ENCODE measurements around the gene STK11.

Gene STK11, protein sequence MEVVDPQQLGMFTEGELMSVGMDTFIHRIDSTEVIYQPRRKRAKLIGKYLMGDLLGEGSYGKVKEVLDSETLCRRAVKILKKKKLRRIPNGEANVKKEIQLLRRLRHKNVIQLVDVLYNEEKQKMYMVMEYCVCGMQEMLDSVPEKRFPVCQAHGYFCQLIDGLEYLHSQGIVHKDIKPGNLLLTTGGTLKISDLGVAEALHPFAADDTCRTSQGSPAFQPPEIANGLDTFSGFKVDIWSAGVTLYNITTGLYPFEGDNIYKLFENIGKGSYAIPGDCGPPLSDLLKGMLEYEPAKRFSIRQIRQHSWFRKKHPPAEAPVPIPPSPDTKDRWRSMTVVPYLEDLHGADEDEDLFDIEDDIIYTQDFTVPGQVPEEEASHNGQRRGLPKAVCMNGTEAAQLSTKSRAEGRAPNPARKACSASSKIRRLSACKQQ

GRCh38 chr19:1205114-1206099 is at the start of gene STK11:
Gene STK11, plus strand, starts transcription at chr19:1205778. Its CDS starts 1,136 bp downstream, at chr19:1206914.
- DNase-seq (ENCODE audit: low read depth in 2 of 2) = peak; percentile 99 to 100

GRCh38 chr19:1156305-1156801 is 49.2 kb upstream of the STK11 start:
- no peak for DNase-seq (ENCODE audit: low read depth in 2 of 2)

- DNase-seq (ENCODE audit: low read depth in 2 of 2) = no peak
Measured at GRCh38 chr19:1156830-1157615, 48.6 kb upstream of the STK11 start.

GRCh38 chr19:1157931-1158884 is 47.4 kb upstream of the STK11 start:
- DNase-seq (ENCODE audit: low read depth in 2 of 2) = no peak

DNA sequence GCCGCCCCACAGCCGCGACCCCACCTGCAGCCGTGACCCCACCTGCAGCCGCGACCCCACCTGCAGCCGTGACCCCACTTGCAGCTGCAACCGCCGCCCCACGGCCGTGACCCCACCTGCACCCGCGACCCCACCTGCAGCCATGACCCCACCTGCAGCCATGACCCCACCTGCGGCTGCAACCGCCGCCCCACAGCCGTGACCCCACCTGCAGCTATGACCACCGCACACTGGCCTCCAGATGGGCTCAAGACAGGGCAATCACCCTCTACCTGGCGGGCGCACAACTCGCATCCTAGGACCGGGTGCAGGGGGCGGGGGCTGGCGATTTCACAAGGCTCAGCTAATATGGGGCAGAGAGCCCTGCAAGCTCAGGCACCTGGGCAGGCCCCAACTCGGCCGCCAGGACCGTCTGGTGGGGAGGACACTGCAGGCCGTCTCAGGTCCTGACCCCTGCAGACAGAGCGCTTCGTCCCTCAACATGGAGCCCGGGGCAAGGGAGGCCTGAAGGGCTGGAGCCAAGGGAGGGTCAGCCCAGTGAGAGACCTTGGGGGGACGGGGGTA is 46.6 kb upstream of the STK11 start:
- DNase-seq (ENCODE audit: low read depth in 2 of 2) = no peak

- DNase-seq (ENCODE audit: low read depth in 2 of 2) = no peak
Measured at GRCh38 chr19:1159864-1160595, 45.5 kb upstream of the STK11 start.

- no peak for DNase-seq (ENCODE audit: low read depth in 2 of 2)
Measured at GRCh38 chr19:1161716-1162115, 43.9 kb upstream of the STK11 start.

- DNase-seq (ENCODE audit: low read depth in 2 of 2) = no peak
Measured at GRCh38 chr19:1162404-1163282, 42.9 kb upstream of the STK11 start.

GRCh38 chr19:1163283-1163933 is 42.2 kb upstream of the STK11 start:
- DNase-seq (ENCODE audit: low read depth in 2 of 2) = no peak

- DNase-seq (ENCODE audit: low read depth in 2 of 2) = no peak
Measured at GRCh38 chr19:1163934-1164683, 41.5 kb upstream of the STK11 start.

DNA sequence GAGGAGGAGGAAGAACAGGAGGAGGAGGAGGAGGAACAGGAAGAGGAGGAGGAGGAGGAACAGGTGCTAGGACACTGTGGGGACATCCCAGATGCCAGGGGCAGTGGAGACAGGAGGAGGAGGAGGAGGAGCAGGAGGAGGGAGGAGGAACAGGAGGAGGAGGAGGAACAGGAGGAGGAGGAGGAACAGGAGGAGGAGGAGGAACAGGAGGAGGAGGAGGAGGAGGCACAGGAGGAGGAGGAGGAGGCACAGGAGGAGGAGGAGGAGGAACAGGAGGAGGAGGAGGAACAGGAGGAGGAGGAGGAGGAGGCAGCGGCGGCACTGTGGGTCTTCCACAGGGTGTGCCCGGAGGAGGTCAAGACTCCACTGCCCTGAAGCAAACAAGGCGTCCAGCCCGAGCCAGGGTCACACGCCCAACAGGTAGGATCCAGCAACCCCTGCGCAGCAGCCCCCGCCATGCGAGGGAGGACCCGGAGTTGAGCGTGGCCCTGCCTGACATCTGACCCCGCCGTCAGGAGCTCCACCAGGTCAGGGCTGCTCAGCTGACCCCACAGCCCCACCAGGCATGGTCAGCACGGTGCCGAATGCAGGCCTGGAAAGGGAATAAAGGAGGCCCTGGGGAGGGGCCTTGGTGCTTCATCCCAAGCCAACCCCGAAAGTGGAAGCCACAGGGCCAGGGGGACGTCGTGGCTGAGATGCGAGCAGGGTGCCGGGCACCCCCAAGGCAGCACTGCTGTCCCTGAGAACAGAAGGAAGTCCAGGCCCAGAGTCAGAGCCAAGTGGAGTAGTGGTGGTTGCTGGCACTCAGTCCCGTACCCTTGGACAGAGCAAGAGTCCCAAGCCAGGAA is 40.7 kb upstream of the STK11 start:
- no peak for DNase-seq (ENCODE audit: low read depth in 2 of 2)

DNA sequence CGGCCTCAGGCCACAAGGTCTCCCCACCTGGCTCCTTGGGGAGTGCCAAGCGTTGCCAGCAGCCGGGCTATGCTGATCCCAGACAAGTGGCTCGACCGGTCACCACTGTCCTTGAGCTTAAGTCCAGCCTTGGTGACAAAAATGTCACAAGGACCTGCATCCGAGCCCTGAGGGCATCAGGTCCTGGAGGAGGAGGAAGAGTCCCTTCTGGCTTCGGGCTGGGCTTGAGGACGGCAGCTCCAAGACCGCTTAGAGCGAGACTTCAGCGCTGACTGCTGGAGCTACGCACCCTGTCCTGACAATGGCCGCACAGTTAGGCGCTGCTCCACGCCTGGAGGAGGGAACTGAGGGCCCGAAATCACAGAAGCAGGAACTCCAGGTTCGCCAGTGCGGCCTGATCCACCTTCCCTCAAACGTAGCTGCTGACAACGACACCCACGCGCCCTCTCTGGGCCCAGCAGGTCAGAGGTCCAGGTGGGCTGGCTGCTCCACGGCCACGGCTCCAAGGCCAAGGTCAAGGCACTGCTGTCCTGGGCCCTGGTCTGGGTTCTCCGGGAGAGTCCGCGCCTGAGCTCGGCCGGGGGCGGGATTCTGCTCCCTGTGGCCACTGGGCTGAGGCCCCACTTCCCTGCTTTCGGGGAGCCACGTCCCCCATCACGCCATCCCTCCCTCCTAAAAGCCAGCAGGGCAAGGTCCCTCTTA is 38.6 kb upstream of the STK11 start:
- DNase-seq (ENCODE audit: low read depth in 2 of 2) = no peak

GRCh38 chr19:1167687-1168571 is 37.6 kb upstream of the STK11 start:
- no peak for DNase-seq (ENCODE audit: low read depth in 2 of 2)
